ENCODE results near the gene SLC25A24. TPM values are rescaled to one million over a fixed set of nuclear protein-coding genes. Genes with fewer than 3 reads are reported as not detected.

Gene SLC25A24
- total and polyA plus RNA-seq, 10 of the 15 experiments (the other 5 are each of a cell fraction or from before 2014, with no cell fraction given): 4.0 to 20.6 (median 14.2) TPM

DNA sequence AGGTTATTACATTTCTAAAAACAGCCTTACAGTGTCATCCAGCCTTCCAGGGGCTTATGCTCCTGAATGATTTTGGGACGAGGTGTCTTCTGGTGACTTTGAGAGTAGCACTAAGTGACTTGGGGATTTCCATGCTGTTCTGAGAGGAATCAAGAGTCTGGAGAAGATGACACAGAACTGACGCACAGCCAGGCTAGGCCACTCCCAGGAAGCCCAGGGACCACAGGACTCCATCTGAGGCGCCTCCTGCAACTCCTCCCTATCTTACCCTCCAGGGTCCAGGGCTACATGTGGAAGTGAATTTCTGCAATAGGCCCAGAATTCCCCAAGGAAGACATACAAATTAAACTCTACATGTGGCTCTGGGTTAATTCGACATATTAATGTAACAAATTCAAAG, 92.5 kb downstream of the SLC25A24 start:
- TF ChIP-seq RCOR1 (conservative IDR thresholded peaks at IDR 0.05; ENCODE audit: low read depth, low read length): no peak
- no peak for TF ChIP-seq TCF3 (IDR thresholded peaks at IDR 0.05; ENCODE audit: borderline replicate concordance, insufficient read depth, low read depth, low read length)
- no peak for TF ChIP-seq SUPT20H (IDR thresholded peaks at IDR 0.05; ENCODE audit: borderline replicate concordance, control insufficient read depth, low read depth, low read length)
- TF ChIP-seq ESRRA (IDR thresholded peaks at IDR 0.05; ENCODE audit: low read length): no peak
- TF ChIP-seq, protein P1, sequence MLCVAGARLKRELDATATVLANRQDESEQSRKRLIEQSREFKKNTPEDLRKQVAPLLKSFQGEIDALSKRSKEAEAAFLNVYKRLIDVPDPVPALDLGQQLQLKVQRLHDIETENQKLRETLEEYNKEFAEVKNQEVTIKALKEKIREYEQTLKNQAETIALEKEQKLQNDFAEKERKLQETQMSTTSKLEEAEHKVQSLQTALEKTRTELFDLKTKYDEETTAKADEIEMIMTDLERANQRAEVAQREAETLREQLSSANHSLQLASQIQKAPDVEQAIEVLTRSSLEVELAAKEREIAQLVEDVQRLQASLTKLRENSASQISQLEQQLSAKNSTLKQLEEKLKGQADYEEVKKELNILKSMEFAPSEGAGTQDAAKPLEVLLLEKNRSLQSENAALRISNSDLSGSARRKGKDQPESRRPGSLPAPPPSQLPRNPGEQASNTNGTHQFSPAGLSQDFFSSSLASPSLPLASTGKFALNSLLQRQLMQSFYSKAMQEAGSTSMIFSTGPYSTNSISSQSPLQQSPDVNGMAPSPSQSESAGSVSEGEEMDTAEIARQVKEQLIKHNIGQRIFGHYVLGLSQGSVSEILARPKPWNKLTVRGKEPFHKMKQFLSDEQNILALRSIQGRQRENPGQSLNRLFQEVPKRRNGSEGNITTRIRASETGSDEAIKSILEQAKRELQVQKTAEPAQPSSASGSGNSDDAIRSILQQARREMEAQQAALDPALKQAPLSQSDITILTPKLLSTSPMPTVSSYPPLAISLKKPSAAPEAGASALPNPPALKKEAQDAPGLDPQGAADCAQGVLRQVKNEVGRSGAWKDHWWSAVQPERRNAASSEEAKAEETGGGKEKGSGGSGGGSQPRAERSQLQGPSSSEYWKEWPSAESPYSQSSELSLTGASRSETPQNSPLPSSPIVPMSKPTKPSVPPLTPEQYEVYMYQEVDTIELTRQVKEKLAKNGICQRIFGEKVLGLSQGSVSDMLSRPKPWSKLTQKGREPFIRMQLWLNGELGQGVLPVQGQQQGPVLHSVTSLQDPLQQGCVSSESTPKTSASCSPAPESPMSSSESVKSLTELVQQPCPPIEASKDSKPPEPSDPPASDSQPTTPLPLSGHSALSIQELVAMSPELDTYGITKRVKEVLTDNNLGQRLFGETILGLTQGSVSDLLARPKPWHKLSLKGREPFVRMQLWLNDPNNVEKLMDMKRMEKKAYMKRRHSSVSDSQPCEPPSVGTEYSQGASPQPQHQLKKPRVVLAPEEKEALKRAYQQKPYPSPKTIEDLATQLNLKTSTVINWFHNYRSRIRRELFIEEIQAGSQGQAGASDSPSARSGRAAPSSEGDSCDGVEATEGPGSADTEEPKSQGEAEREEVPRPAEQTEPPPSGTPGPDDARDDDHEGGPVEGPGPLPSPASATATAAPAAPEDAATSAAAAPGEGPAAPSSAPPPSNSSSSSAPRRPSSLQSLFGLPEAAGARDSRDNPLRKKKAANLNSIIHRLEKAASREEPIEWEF (IDR thresholded peaks at IDR 0.05; ENCODE audit: insufficient replicate concordance, low read depth, low read length): no peak
- TF ChIP-seq CBX3 (IDR thresholded peaks at IDR 0.05; ENCODE audit: borderline replicate concordance, low read depth): no peak
- no peak for TF ChIP-seq NRF1 (conservative IDR thresholded peaks at IDR 0.05; ENCODE audit: low read depth, low read length)
- FAIRE-seq (no peak), DNase-seq (ENCODE audit: low read depth, low spot score) (no peak), ATAC-seq (peak; percentile 49; the same call in 2 of the 3 replicates)
- no peaks in the 10 kb centered on the region for H3K4me1 ChIP-seq (ENCODE audit: control insufficient read depth, insufficient read depth, low read length)
- ChIA-PET RAD21 (ENCODE audit: unreplicated experiment) (interaction anchor here (1.4 kb wide), 1 partner anchor 325 kb away, joined by 3 read pairs; no protein-coding TSS in a partner anchor), SMC1A (ENCODE audit: uncharacterized antibody, unreplicated experiment) (no interaction called here), CTCF (interaction anchor here (1.2 kb wide), 1 partner anchor 22 kb away, joined by 3 read pairs; no protein-coding TSS in a partner anchor), POLR2A (no interaction called here)
- H3K27me3 ChIP-seq (replicated peaks in 1 of 2; ENCODE audit: control insufficient read depth in 2 of 2, insufficient read depth in 2 of 2, low read length in 1 of 2): no peaks in the 10 kb centered on the region
- intact Hi-C loops (cut with micrococcal nuclease; ENCODE audit: unreplicated experiment) (no loop called here), in situ Hi-C loops (cut with MboI) (no loop called here)
- H3K79me2 ChIP-seq (ENCODE audit: control insufficient read depth, insufficient read depth, low read length): no peaks in the 10 kb centered on the region
- H3K4me3 ChIP-seq: no peak overlapping the region
- BruUV-seq (replicated peaks): no TSS peak
- H3K9ac ChIP-seq (ENCODE audit: control insufficient read depth, insufficient read depth, low read length): no peak overlapping the region
- WGBS (ENCODE audit: insufficient coverage, insufficient replicate concordance, low lambda C conversion rate, missing lambda C conversion rate): 3% methylated on average over 4 of the region's 4 CpGs
- H3K36me3 ChIP-seq (ENCODE audit: control insufficient read depth in 2 of 2, insufficient read depth in 2 of 2, low read length in 1 of 2): no peaks in the 10 kb centered on the region
- no peak overlapping the region for H3K4me2 ChIP-seq (ENCODE audit: control insufficient read depth, insufficient read depth)
- no peak overlapping the region for H3K27ac ChIP-seq (ENCODE audit: control insufficient read depth, insufficient read depth)
- H2AFZ ChIP-seq (ENCODE audit: control insufficient read depth, low read depth, low read length): no peak overlapping the region
- H4K20me1 ChIP-seq (ENCODE audit: control insufficient read depth, insufficient read depth): no peaks in the 10 kb centered on the region
- H3K9me3 ChIP-seq (replicated peaks; ENCODE audit: control insufficient read depth, insufficient read depth, low read length): no peaks in the 10 kb centered on the region
